Stomach (tissue), 9 donors: ENCODE measurements around the gene C2orf76. TPM values are rescaled to one million over a fixed set of nuclear protein-coding genes. Genes with fewer than 3 reads are reported as not detected.
A peak's percentile ranks its signal among the peaks of the same experiment; 100 is the strongest.

ENCODE experiments used
- DNase-seq, 2 donors: peaks; one replicate each; pipeline versions ENCODE4 v3.0.0 to v3.0.0-alpha.2; 2013 to 2019
- H3K27ac ChIP-seq, 5 donors: fragments of 200-600 bp in 4 of 5; sonication (generic) in 4 of 5; one replicate each; pipeline ENCODE4 v1.5.1; 2013 to 2019; ENCODE audit warnings: mild to moderate bottlenecking in 1 of 5, moderate library complexity in 1 of 5
- H3K27me3 ChIP-seq, 3 donors: fragments of 200-600 bp; sonication (generic); one replicate each; pipeline ENCODE4 v1.5.1; 2017 to 2019; ENCODE audit warnings: mixed run types in 1 of 3
- H3K36me3 ChIP-seq, 4 donors: fragments of 200-600 bp; sonication (generic); 1 replicate in 3 of 4; 2 replicates in 1 of 4; pipeline ENCODE4 v1.5.1; 2016 to 2019
- H3K4me1 ChIP-seq, 4 donors: fragments of 200-600 bp; sonication (generic); one replicate each; pipeline ENCODE4 v1.5.1; 2016 to 2019
- H3K4me3 ChIP-seq, 4 donors: fragments of 200-600 bp; sonication (generic) in 3 of 4; one replicate each; pipeline ENCODE4 v1.5.1; 2016 to 2019; ENCODE audit warnings: mild to moderate bottlenecking in 1 of 4
- H3K9me3 ChIP-seq, 4 donors: fragments of 200-600 bp; sonication (generic); one replicate each; pipeline ENCODE4 v1.5.1; 2016 to 2019
- EP300 ChIP-seq: sonication (generic); formaldehyde crosslinking; IDR thresholded peaks from one replicate; pipeline ENCODE4 v1.6.1; 2017; ENCODE audit warnings: antibody characterized with exemption
- POLR2A ChIP-seq, 4 donors: fragments of 450-650 bp; IDR thresholded peaks; one replicate each; pipeline ENCODE4 v1.6.1; 2016; ENCODE audit warnings: antibody characterized with exemption in 4 of 4, control low read depth in 2 of 4, mild to moderate bottlenecking in 1 of 4, moderate library complexity in 1 of 4
- POLR2AphosphoS5 ChIP-seq, 3 donors: sonication (generic); formaldehyde crosslinking; IDR thresholded peaks; one replicate each; pipeline ENCODE4 v1.6.1; 2016; ENCODE audit warnings: antibody characterized with exemption in 3 of 3
- WGBS, 5 donors: extraction: QIAGEN DNeasy Blood & Tissue Kit in 3 of 5; methylation state at CpG; one replicate each; pipeline versions ENCODE4 v1.1.5 to v1.1.7; 2013 to 2018; 5-methylcytosine and 5-hydroxymethylcytosine counted together
- intact Hi-C: fragments of 100-400 bp; cut with DNase I; formaldehyde crosslinking; loops from one replicate; pipeline ENCODE4 v1.15.1; 2023; ENCODE audit warnings: low total_unique reads
- polyA plus RNA-seq, 3 donors: library from polyadenylated mRNA; stranded (reverse); fragments of 200-250 nt; gene quantifications; one replicate each; pipeline ENCODE4 v1.2.3, GENCODE V29; 2013
- total RNA-seq, 5 donors: library from RNA; depleted of rRNA; stranded (reverse); fragments of >200 nt; gene quantifications; one replicate each; pipeline versions ENCODE4 v1.1.0 to v1.2.3, GENCODE V29; 2014 to 2016
- TF ChIP-seq, protein P1 (sequence below), 7 experiments: fragments of 450-650 bp in 4 of 7; fragments of 200-600 bp in 3 of 7; sonication (generic) in 3 of 7; IDR thresholded peaks; one replicate each; pipeline ENCODE4 v1.5.1; 2016 to 2019; ENCODE audit warnings: antibody characterized with exemption in 7 of 7, control low read depth in 2 of 7, mild to moderate bottlenecking in 1 of 7
- donor health status: healthy with polysubstance abuse.
- donor health status: Bipolar disorder and iron deficiency.
- donor health status: healthy.

The C2orf76 gene
- total and polyA plus RNA-seq, 8 donors, result 6.7 to 30.9 (median 15.2) TPM; not detected in 1

DNA sequence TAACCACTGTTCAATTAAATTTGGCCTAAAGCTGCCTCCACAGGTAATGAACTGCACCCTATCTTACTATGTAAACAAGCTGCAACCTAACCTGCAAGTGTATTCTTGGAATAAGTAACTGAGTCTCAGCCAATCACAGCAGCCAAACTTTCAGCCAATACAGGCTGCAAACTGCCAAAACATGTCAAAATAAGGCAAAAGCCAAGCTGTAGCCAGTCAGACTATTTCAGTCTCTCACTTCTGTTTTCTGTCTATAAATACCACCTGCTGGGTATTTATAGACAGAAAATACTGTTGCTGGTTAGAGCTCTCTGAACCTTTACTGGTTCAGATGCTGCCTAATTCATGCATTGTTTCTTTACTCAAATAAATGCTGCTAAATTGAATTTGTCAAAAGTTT is 14.3 kb downstream of the C2orf76 start:
- no peak overlapping the region for H3K4me3 ChIP-seq
- no peak for DNase-seq
- no peak for TF ChIP-seq EP300
- TF ChIP-seq POLR2A (IDR thresholded peaks at IDR 0.05), result no peak
- intact Hi-C loops, result no loop called here
- no peaks in the 10 kb centered on the region for H3K9me3 ChIP-seq
- H3K4me1 ChIP-seq, result peaks cover 0 to 11% (median 6%) of the 10 kb centered on the region in 4 donors
- H3K27me3 ChIP-seq, result no peaks in the 10 kb centered on the region
- H3K36me3 ChIP-seq, result no peaks in the 10 kb centered on the region
- H3K27ac ChIP-seq, result no peak overlapping the region

DNA sequence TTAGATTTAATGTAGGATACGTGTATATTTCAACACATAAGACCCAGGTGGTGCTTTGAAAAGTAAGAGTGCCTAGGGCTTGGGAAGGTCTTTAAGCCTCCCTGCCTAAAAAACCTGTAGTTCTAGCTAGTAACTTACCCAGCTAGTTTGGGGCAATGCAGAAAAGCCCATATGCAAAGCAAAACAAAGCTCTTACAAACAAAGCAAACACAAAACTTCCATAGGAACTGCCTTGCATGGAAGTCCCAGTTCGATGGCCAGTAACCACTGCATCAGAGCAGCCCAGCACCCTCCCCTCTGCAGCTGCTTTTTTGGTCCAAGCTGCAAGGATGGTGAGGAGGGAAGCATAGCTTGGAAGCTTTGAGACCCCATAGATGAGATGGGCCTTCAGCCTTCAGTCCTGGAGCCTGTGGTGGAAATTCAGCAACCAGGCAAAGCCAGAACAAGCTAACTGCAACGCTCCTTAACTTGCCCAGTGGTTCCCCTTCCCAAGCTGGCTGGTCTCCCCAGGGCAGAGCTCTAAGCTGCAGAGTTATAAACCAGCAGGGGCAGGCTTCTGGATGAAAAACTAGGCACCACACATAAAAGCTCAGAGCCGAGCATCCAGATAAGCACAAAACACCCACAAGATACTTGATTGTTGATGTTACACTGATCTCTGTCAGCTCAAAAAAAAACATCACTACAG is 16.2 kb downstream of the C2orf76 start:
- peak in 1 of 2 donors; percentile 14 for DNase-seq
- no peaks in the 10 kb centered on the region for H3K27me3 ChIP-seq
- TF ChIP-seq POLR2AphosphoS5 (IDR thresholded peaks at IDR 0.05) (no peak), POLR2A (IDR thresholded peaks at IDR 0.05) (no peak), EP300 (no peak)
- TF ChIP-seq, protein P1, sequence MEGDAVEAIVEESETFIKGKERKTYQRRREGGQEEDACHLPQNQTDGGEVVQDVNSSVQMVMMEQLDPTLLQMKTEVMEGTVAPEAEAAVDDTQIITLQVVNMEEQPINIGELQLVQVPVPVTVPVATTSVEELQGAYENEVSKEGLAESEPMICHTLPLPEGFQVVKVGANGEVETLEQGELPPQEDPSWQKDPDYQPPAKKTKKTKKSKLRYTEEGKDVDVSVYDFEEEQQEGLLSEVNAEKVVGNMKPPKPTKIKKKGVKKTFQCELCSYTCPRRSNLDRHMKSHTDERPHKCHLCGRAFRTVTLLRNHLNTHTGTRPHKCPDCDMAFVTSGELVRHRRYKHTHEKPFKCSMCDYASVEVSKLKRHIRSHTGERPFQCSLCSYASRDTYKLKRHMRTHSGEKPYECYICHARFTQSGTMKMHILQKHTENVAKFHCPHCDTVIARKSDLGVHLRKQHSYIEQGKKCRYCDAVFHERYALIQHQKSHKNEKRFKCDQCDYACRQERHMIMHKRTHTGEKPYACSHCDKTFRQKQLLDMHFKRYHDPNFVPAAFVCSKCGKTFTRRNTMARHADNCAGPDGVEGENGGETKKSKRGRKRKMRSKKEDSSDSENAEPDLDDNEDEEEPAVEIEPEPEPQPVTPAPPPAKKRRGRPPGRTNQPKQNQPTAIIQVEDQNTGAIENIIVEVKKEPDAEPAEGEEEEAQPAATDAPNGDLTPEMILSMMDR (IDR thresholded peaks at IDR 0.05), result no peak
- no peak overlapping the region for H3K4me3 ChIP-seq
- H3K36me3 ChIP-seq, result no peaks in the 10 kb centered on the region
- 69 to 77% (median 71%) methylated on average over 4 of the region's 4 CpGs for WGBS, 5 donors
- H3K27ac ChIP-seq, result no peak overlapping the region
- peaks cover 0 to 11% (median 6%) of the 10 kb centered on the region in 4 donors for H3K4me1 ChIP-seq
- intact Hi-C loops, result no loop called here
- H3K9me3 ChIP-seq, result no peaks in the 10 kb centered on the region

DNA sequence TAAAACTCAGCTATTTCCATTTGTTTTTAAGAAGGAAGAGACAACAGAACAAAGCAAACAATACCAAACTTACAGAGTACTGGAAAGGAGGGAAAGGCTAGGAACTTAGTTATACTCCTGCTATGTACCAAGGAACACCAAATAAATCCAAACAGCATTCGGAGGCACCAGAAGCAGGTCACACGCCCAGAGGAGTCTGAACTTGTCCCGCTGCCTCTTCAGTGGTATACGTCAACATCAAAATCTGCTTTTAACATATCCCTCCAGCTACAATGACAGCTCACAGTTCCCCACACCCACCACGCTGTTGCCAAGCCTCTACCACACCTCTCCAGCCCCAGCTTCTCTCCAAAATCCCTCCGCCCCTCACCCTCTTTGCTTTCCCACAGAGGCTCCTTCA is 17.3 kb downstream of the C2orf76 start:
- no peak for DNase-seq
- no peaks in the 10 kb centered on the region for H3K9me3 ChIP-seq
- TF ChIP-seq POLR2A (IDR thresholded peaks at IDR 0.05) (no peak), POLR2AphosphoS5 (IDR thresholded peaks at IDR 0.05) (no peak), EP300 (no peak)
- TF ChIP-seq, protein P1 (IDR thresholded peaks at IDR 0.05), result no peak
- peaks cover 0 to 11% (median 6%) of the 10 kb centered on the region in 4 donors for H3K4me1 ChIP-seq
- H3K4me3 ChIP-seq, result no peak overlapping the region
- H3K36me3 ChIP-seq, result no peaks in the 10 kb centered on the region
- intact Hi-C loops, result no loop called here
- WGBS, 5 donors, result 82 to 91% (median 88%) methylated on average over 6 of the region's 6 CpGs
- H3K27me3 ChIP-seq, result no peaks in the 10 kb centered on the region
- no peak overlapping the region for H3K27ac ChIP-seq

DNA sequence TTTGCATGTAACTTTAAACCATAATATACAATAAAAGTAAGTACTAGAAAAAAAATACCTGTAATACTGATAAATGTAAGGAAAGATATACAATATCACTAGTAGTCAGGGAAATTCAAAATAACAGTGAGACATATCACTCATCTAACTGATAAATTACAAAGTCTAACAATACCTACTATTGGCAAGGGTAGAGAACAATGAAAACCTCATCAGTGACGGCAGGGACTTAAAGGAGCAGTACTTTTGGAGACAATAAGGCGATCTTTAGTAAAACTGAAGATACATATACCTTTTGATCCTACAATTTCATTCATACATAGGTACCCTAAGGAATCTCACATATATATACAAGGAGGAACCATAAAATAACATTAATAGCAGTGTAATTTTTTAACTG is 24.9 kb downstream of the C2orf76 start:
- no peak overlapping the region for H3K4me3 ChIP-seq
- peaks cover 0 to 27% (median 3%) of the 10 kb centered on the region in 4 donors for H3K36me3 ChIP-seq
- 73 to 81% (median 77%) methylated on average over 2 of the region's 2 CpGs for WGBS, 5 donors
- H3K27me3 ChIP-seq, result no peaks in the 10 kb centered on the region
- TF ChIP-seq EP300 (no peak), POLR2A (IDR thresholded peaks at IDR 0.05) (no peak), POLR2AphosphoS5 (IDR thresholded peaks at IDR 0.05) (no peak)
- TF ChIP-seq, protein P1 (IDR thresholded peaks at IDR 0.05), result no peak
- no peaks in the 10 kb centered on the region for H3K4me1 ChIP-seq
- no peak for DNase-seq
- no peak overlapping the region for H3K27ac ChIP-seq
- intact Hi-C loops, result no loop called here
- no peaks in the 10 kb centered on the region for H3K9me3 ChIP-seq

DNA sequence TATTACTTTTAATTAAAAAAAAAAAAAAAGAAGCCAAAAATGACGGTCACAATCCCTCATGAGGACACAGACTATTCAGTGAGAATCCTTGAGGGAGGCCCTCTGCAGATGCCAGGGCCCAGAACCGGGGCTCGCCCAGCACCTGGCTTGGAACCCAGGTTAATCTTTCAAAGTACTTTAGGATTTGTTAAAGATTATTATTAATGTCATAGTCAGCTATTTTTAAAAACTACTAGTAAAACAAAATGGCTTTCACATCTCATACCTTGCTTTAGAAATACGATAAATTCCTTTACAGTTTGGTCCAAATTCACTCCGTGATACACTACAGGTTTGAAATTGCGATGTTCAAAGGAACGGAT is 27.1 kb downstream of the C2orf76 start:
- 88 to 94% (median 92%) methylated on average over 7 of the region's 7 CpGs for WGBS, 5 donors
- intact Hi-C loops, result no loop called here
- H3K9me3 ChIP-seq, result no peaks in the 10 kb centered on the region
- H3K27me3 ChIP-seq, result no peaks in the 10 kb centered on the region
- H3K4me1 ChIP-seq, result no peaks in the 10 kb centered on the region
- no peak for TF ChIP-seq POLR2A (IDR thresholded peaks at IDR 0.05)
- no peak for TF ChIP-seq EP300
- no peak for TF ChIP-seq POLR2AphosphoS5 (IDR thresholded peaks at IDR 0.05)
- TF ChIP-seq, protein P1 (IDR thresholded peaks at IDR 0.05), result no peak
- H3K4me3 ChIP-seq, result no peak overlapping the region
- no peak for DNase-seq
- no peak overlapping the region for H3K27ac ChIP-seq
- H3K36me3 ChIP-seq, result peaks cover 0 to 42% (median 12%) of the 10 kb centered on the region in 4 donors
